H9 (cell line): ENCODE results near the gene LPP. TPM values are rescaled to one million over a fixed set of nuclear protein-coding genes. Genes with fewer than 3 reads are reported as not detected.

Source experiments
- DNase-seq: peaks from one replicate; pipeline ENCODE4 v3.0.0-alpha.2; 2017
- H2AFZ ChIP-seq: one replicate; pipeline ENCODE4 v1.6.1; 2013; ENCODE audit warnings: mild to moderate bottlenecking, low read length, control low read depth, moderate library complexity
- H2AK5ac ChIP-seq: 2 replicates; pipeline ENCODE4 v1.6.1; 2013; ENCODE audit warnings: low read length, control low read depth, mixed read lengths; ENCODE audit not compliant: insufficient read length
- H2BK120ac ChIP-seq: one replicate; pipeline ENCODE4 v1.6.1; 2013; ENCODE audit warnings: low read depth, mild to moderate bottlenecking, low read length, control low read depth, inconsistent platforms; ENCODE audit not compliant: poor library complexity, severe bottlenecking
- H2BK12ac ChIP-seq: 2 replicates; pipeline ENCODE4 v1.6.1; 2013; ENCODE audit warnings: low read length, control low read depth, mixed read lengths, low read depth; ENCODE audit not compliant: insufficient read length
- H2BK15ac ChIP-seq: 2 replicates; pipeline ENCODE4 v1.6.1; 2013; ENCODE audit warnings: low read depth, low read length, control low read depth
- H2BK20ac ChIP-seq: one replicate; pipeline ENCODE4 v1.6.1; 2013; ENCODE audit warnings: low read depth, mild to moderate bottlenecking, low read length, control low read depth, inconsistent platforms; ENCODE audit not compliant: poor library complexity, severe bottlenecking
- H2BK5ac ChIP-seq: 2 replicates; pipeline ENCODE4 v1.6.1; 2013; ENCODE audit warnings: low read length, control low read depth, mixed read lengths; ENCODE audit not compliant: insufficient read length
- H3K14ac ChIP-seq: 2 replicates; pipeline ENCODE4 v1.6.1; 2013; ENCODE audit warnings: low read length, control low read depth; ENCODE audit not compliant: insufficient read depth
- H3K18ac ChIP-seq: 2 replicates; pipeline ENCODE4 v1.6.1; 2013; ENCODE audit warnings: low read depth, mild to moderate bottlenecking, mixed read lengths, low read length, control low read depth; ENCODE audit not compliant: insufficient read length
- H3K23ac ChIP-seq: 2 replicates; pipeline ENCODE4 v1.6.1; 2013; ENCODE audit warnings: low read length, control low read depth, mixed read lengths, low read depth; ENCODE audit not compliant: insufficient read length
- H3K23me2 ChIP-seq: 2 replicates; pipeline ENCODE4 v1.6.1; 2013; ENCODE audit warnings: low read depth, mild to moderate bottlenecking, mixed read lengths, low read length, control low read depth; ENCODE audit not compliant: insufficient read length, poor library complexity, severe bottlenecking
- H3K27ac ChIP-seq: 2 replicates; pipeline ENCODE4 v1.5.1; 2013; ENCODE audit warnings: low read length, control low read depth, mixed read lengths, low read depth; ENCODE audit not compliant: insufficient read length
- H3K27me3 ChIP-seq: 2 replicates; pipeline ENCODE4 v1.6.1; 2013; ENCODE audit warnings: low read length, control low read depth, inconsistent platforms; ENCODE audit not compliant: insufficient read depth
- H3K4ac ChIP-seq: 2 replicates; pipeline ENCODE4 v1.6.1; 2013; ENCODE audit warnings: low read depth, mild to moderate bottlenecking, control low read depth, inconsistent platforms, low read length, moderate library complexity
- H3K4me1 ChIP-seq: 2 replicates; pipeline ENCODE4 v1.6.1; 2013; ENCODE audit warnings: low read length, control low read depth, inconsistent platforms; ENCODE audit not compliant: insufficient read depth
- H3K4me2 ChIP-seq: 2 replicates; pipeline ENCODE4 v1.6.1; 2013; ENCODE audit warnings: low read length, control low read depth, mixed read lengths; ENCODE audit not compliant: insufficient read length, insufficient read depth
- H3K56ac ChIP-seq: 2 replicates; pipeline ENCODE4 v1.6.1; 2013; ENCODE audit warnings: low read depth, mild to moderate bottlenecking, mixed read lengths, low read length, control low read depth; ENCODE audit not compliant: insufficient read length
- H3K79me1 ChIP-seq: 2 replicates; pipeline ENCODE4 v1.6.1; 2013; ENCODE audit warnings: low read depth, mild to moderate bottlenecking, moderate library complexity, low read length, control low read depth, inconsistent platforms; ENCODE audit not compliant: insufficient read depth, poor library complexity, severe bottlenecking
- H3K79me2 ChIP-seq: 2 replicates; pipeline ENCODE4 v1.6.1; 2013; ENCODE audit warnings: low read length, control low read depth, inconsistent platforms; ENCODE audit not compliant: insufficient read depth
- H3K9ac ChIP-seq: 2 replicates; pipeline ENCODE4 v1.6.1; 2013; ENCODE audit warnings: low read length, control low read depth, mixed read lengths; ENCODE audit not compliant: insufficient read length; ENCODE audit errors: extremely low read depth
- H3K9me3 ChIP-seq: one replicate; pipeline ENCODE4 v1.6.1; 2013; ENCODE audit warnings: low read depth, low read length, inconsistent platforms; ENCODE audit not compliant: control insufficient read depth
- H3T11ph ChIP-seq: one replicate; pipeline ENCODE4 v1.6.1; 2013; ENCODE audit warnings: mild to moderate bottlenecking, low read length, control low read depth, inconsistent platforms
- H4K20me1 ChIP-seq: one replicate; pipeline ENCODE4 v1.6.1; 2013; ENCODE audit not compliant: control insufficient read depth, insufficient read length, insufficient read depth
- H4K5ac ChIP-seq: 2 replicates; pipeline ENCODE4 v1.6.1; 2013; ENCODE audit warnings: low read depth, mild to moderate bottlenecking, mixed read lengths, low read length, control low read depth; ENCODE audit not compliant: insufficient read length
- H4K8ac ChIP-seq: replicated peaks from 2 replicates; pipeline ENCODE4 v1.6.1; 2013; ENCODE audit warnings: low read length, control low read depth, mixed read lengths, low read depth; ENCODE audit not compliant: insufficient read length
- H4K91ac ChIP-seq: 2 replicates; pipeline ENCODE4 v1.6.1; 2013; ENCODE audit warnings: low read depth, mild to moderate bottlenecking, moderate library complexity, mixed read lengths, low read length, control low read depth; ENCODE audit not compliant: insufficient read length
- H3K27ac Mint-ChIP-seq, 3 experiments: 2 replicates in 2 of 3; 3 replicates in 1 of 3; pipeline ENCODE4 v1.8.0; 2020 to 2021; ENCODE audit warnings: mixed read lengths in 3 of 3, mild to moderate bottlenecking in 1 of 3, moderate library complexity in 1 of 3
- H3K27me3 Mint-ChIP-seq: 2 replicates; pipeline ENCODE4 v1.8.0; 2021; ENCODE audit warnings: low read depth, mild to moderate bottlenecking, moderate library complexity, mixed read lengths
- H3K36me3 Mint-ChIP-seq, 3 experiments: 2 replicates in 2 of 3; 3 replicates in 1 of 3; pipeline ENCODE4 v1.8.0; 2020 to 2021; ENCODE audit warnings: low read depth in 3 of 3, mixed read lengths in 3 of 3; ENCODE audit not compliant: insufficient read depth in 1 of 3
- H3K4me1 Mint-ChIP-seq, 2 experiments: 2 replicates each; pipeline ENCODE4 v1.8.0; 2020; ENCODE audit warnings: mixed read lengths in 2 of 2
- H3K4me3 Mint-ChIP-seq, 2 experiments: 2 replicates in 1 of 2; 3 replicates in 1 of 2; pipeline ENCODE4 v1.8.0; 2020 to 2021; ENCODE audit warnings: mild to moderate bottlenecking in 2 of 2, mixed read lengths in 2 of 2, moderate library complexity in 1 of 2
- H3K9me3 Mint-ChIP-seq, 2 experiments: 2 replicates in 1 of 2; 3 replicates in 1 of 2; pipeline ENCODE4 v1.8.0; 2020; ENCODE audit warnings: mild to moderate bottlenecking in 2 of 2, mixed read lengths in 2 of 2, moderate library complexity in 1 of 2
- CTCF ChIP-seq: fragments of 200-600 bp; sonication (generic); conservative IDR thresholded peaks from 3 replicates; pipeline ENCODE4 v1.8.0; 2021; ENCODE audit warnings: antibody characterized with exemption, mild to moderate bottlenecking
- WGBS: extraction: QIAGEN DNeasy Blood & Tissue Kit; methylation state at CpG from one replicate; pipeline ENCODE4 v1.1.7; 2013; ENCODE audit warnings: missing lambda C conversion rate, low lambda C conversion rate, mixed read lengths; ENCODE audit not compliant: insufficient read length; ENCODE audit errors: extremely low coverage; 5-methylcytosine and 5-hydroxymethylcytosine counted together
- total RNA-seq: library from RNA; stranded (reverse); gene quantifications from 2 replicates; pipeline ENCODE4 v1.2.1, GENCODE V29; 2021

LPP gene
- total RNA-seq, 1 experiment from 2014 or later: 64.6 TPM

DNA sequence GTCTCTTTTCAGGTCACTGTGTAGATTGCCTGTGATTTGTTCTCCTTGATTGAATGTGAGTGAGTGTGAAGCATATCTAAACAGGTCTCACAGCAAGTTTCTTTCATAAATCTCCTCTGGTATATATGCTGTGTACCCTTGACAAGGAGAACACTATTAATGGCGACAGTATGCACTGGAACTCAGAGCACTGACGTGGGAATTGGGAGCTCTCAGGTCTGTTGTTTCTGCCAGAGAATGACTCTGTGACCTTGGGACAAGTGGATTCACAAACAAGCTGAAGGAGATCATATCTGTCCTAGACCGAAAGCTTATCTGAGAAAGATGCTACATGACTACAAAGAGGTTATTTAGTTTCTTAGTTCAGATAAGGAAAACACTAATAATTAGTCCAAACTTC, 691.6 kb downstream of the LPP start:
- Histone ChIP-seq H3K79me1 (no peaks in the 10 kb centered on the region), H3T11ph (no peak overlapping the region), H3K27me3 (no peaks in the 10 kb centered on the region), H3K4me1 (no peaks in the 10 kb centered on the region), H4K8ac (no peak overlapping the region), H3K79me2 (no peaks in the 10 kb centered on the region), H2AFZ (no peak overlapping the region), H3K23me2 (no peaks in the 10 kb centered on the region), H4K5ac (no peak overlapping the region), H3K18ac (no peak overlapping the region), H2BK15ac (no peak overlapping the region), H3K23ac (no peak overlapping the region), H3K4me2 (no peak overlapping the region), H2BK20ac (no peak overlapping the region), H2BK5ac (no peak overlapping the region), H4K20me1 (no peaks in the 10 kb centered on the region), H3K4ac (no peak overlapping the region), H4K91ac (no peak overlapping the region), H3K9me3 (no peaks in the 10 kb centered on the region), H2BK12ac (no peak overlapping the region), H2BK120ac (no peak overlapping the region), H3K27ac (no peak overlapping the region), H3K9ac (no peak overlapping the region), H3K56ac (no peak overlapping the region), H2AK5ac (no peak overlapping the region), H3K14ac (no peak overlapping the region)
- H3K4me3 Mint-ChIP-seq: no peak overlapping the region
- H3K27ac Mint-ChIP-seq: no peak overlapping the region
- TF ChIP-seq CTCF: no peak
- no peaks in the 10 kb centered on the region for H3K36me3 Mint-ChIP-seq
- no CpG with 5 or more reads among the region's 3 CpGs for WGBS
- H3K4me1 Mint-ChIP-seq: no peaks in the 10 kb centered on the region
- peaks cover 0 to 2% of the 10 kb centered on the region in 2 experiments; a peak in 1 of 5 replicates for H3K9me3 Mint-ChIP-seq
- no peak for DNase-seq
- no peaks in the 10 kb centered on the region for H3K27me3 Mint-ChIP-seq
